C4-2B (cell line): ENCODE data around the gene MUC13.

ENCODE experiments used
- H3K27ac ChIP-seq: fragments of 450-650 bp; 2 replicates; pipeline ENCODE4 v1.5.1; 2017
- ZFX ChIP-seq: fragments of 450-650 bp; IDR thresholded peaks from 2 replicates; pipeline ENCODE4 v1.6.1; 2017
- TF ChIP-seq, protein P1 (sequence below): fragments of 450-650 bp; conservative IDR thresholded peaks from 2 replicates; pipeline ENCODE4 v1.5.1; 2017; ENCODE audit warnings: mild to moderate bottlenecking

The MUC13 gene

DNA sequence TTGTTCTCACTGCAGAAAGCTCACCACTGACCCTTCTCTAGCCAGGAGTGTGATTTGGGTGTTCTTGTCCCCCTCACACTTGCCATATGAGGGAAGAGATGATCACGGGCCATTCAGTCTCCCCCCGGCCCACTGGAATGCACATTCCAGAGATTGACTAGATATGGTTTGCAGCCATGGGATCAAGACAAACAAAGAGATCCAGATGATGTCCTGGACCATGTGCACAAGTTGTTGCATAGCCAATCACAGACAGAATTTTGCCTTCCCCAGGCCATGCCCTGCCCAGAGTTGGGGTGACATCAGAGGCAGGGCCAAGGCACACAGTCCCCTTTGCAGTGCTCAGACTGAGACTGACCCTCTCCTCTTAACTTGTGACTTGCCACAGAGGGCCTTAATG lies 14.8 kb downstream of the MUC13 start:
- TF ChIP-seq, protein P1, sequence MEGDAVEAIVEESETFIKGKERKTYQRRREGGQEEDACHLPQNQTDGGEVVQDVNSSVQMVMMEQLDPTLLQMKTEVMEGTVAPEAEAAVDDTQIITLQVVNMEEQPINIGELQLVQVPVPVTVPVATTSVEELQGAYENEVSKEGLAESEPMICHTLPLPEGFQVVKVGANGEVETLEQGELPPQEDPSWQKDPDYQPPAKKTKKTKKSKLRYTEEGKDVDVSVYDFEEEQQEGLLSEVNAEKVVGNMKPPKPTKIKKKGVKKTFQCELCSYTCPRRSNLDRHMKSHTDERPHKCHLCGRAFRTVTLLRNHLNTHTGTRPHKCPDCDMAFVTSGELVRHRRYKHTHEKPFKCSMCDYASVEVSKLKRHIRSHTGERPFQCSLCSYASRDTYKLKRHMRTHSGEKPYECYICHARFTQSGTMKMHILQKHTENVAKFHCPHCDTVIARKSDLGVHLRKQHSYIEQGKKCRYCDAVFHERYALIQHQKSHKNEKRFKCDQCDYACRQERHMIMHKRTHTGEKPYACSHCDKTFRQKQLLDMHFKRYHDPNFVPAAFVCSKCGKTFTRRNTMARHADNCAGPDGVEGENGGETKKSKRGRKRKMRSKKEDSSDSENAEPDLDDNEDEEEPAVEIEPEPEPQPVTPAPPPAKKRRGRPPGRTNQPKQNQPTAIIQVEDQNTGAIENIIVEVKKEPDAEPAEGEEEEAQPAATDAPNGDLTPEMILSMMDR, result no peak
- no peak for TF ChIP-seq ZFX
- no peak overlapping the region for H3K27ac ChIP-seq

DNA sequence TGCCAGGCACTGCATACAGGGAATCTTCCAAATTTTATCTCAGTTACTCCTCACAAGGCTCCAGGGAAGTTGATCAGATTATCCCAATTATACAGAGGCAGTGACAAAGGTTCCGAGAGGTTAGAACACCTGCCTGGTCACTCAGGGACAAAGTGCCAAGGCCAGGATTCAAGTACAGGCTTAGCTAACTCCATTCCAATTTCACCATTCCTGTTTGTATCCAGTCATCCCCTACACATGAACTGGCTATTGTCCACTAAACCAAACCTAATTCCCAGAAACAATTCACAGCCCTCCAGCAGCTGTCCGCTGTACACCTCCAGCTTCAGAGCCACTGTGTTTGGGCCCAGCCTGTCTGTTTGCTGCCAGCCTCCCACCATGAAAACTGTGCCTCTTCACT lies 16.0 kb downstream of the MUC13 start:
- TF ChIP-seq, protein P1, result no peak
- no peak for TF ChIP-seq ZFX
- H3K27ac ChIP-seq, result no peak overlapping the region

DNA sequence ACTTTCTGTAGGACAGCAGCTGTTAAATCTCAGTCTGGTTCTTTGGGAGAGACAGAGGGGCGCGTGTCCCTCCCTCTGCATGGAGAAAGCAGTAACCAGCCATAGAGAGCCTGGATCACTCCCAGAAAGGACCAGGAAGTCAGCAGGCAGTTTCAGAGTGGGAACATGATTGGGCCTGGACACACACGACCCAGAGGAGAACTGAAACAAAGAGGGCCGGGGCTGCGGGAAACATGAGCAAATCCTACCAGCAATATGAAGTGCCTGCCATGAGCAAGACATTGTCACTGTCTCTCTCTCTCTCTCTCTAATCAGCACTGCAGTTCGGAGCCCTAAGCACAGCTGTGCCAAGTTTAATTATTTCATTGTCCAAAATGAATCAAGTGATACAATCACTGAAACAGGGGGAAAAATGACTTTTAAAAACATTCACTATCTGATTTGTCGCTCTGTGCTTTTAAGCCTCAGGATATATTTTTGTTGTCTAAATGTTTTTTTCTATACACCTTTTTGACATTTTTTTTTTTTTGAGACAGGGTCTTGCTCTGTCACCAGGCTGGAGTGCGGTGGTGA lies 17.6 kb downstream of the MUC13 start:
- no peak for TF ChIP-seq ZFX
- TF ChIP-seq, protein P1, result no peak
- no peak overlapping the region for H3K27ac ChIP-seq

DNA sequence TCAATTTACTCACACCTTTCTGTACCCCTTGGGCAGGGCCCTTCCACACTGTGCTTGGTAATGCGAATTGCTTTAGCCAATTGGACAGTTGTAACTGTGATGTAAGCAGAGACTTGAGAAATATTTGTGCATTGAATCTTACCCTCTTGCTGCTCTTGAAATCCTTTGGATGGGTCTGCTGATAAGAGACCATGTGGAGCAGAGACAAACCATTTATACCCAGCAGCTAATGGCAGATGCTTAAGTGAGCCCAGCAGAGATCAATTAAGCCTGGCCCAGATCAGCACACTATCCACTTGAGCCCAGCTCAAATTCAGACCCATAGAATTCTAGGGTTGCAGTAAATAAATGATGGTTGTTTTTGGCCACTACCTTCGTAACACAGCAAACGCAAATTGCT lies 19.3 kb downstream of the MUC13 start:
- no peak for TF ChIP-seq ZFX
- TF ChIP-seq, protein P1, result no peak
- H3K27ac ChIP-seq, result no peak overlapping the region

DNA sequence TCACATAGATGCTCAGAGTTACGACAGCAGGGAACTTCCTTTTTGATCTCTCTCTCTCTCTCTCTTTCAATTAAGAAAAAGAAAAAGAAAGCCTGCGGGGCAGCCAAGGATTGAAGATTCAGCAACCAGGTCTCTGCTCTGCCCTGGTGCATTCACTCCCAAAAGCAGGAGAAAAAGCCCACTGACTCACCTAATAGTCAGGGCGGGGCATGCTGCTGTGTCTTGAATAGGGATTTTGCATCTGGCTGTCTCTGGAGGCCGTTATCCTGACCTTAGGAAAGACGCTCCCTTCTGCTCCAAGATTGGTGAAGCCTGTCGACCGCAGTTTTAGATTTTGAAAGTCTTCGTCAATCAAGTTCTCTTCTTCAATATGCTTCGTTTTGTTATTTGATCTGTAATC lies 26.6 kb downstream of the MUC13 start:
- no peak for TF ChIP-seq ZFX
- TF ChIP-seq, protein P1, result no peak
- no peak overlapping the region for H3K27ac ChIP-seq

DNA sequence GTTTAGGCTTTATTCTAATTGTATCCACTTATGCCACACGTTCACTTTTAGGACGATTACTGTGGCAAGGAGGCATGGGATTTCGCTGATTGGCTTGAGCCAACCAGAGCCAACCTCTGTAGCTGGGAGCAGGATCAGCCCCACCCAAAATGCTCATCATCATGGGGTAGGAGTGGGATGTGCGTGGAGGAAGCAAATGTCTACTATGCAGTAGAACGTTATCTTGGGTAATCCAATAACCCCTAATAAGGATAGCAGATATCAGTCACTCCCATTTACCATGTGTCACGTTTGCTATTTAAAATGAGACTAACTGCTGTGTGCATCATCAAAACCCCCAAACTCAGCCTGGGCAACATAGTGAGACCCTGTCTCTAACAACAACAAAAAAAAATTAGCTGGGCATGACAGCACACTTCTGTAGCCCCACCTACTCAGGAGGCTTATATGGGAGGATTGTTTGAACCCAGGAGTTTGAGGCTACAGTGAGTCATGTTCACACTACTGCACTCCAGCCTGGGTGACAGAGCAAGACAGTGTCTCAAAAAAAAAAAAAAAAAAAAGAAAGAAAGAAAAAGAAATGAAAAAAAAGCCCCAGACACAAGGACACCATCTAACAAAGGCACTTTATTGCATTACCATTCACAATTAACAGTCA lies 29.6 kb downstream of the MUC13 start:
- no peak for TF ChIP-seq ZFX
- TF ChIP-seq, protein P1, result no peak

DNA sequence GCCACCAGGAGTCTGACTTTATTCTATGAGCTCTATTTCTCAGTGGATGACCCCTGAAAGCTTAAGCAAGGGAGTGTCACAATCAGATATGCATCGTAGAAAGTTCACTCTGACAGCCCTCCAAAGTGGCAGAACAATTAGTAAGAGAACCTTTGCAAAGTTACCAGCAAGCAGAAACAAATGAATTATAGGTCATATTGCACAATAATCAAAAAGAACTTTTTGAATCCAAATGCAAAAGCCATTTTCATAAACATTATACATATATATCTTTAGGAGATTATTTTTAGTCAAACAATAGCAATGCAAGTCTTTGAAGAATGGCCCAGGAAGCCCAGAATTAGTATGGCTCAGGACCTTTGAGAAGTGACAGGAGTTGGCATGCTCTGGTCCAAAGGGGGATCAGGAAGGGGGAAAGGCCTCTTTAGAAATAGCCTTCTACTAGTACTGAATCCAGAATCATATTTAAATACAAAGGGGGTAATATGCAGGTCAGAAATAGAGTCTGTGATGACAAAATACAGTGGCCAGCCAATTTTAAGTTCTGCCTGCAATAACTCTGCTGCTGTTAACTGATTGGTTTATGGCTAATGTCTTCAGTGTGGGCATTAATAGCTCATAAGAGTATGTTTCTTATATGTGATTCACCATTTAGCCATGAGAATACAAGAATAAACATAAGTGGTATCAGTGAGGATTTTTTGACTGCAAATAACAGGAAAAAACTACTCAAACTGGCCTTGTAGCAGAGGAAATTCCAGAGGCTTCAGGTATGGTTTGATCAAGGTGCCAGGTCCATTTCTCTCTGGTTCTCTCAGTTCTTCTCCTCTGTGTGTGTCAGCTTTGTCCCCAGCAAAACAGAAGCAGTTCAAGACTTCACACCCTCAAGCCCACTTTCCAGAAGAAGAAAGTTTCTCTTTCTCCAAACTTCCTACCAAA lies 30.4 kb downstream of the MUC13 start:
- TF ChIP-seq ZFX, result no peak
- TF ChIP-seq, protein P1, result no peak
- H3K27ac ChIP-seq, result no peak overlapping the region

More for the DNA sequence above, 29.6 kb downstream of the MUC13 start:
- H3K27ac ChIP-seq, result no peak overlapping the region
